GM18951 (cell line): ENCODE data around the gene LYPD6.

Experiments used
- POLR2A ChIP-seq: IDR thresholded peaks from 4 replicates; pipeline ENCODE4 v1.6.1; 2011; ENCODE audit warnings: mild to moderate bottlenecking; ENCODE audit not compliant: insufficient read length, insufficient read depth; ENCODE audit errors: extremely low read depth
- in situ Hi-C: fragments of 300-500 bp; cut with MboI; formaldehyde crosslinking; loops from one replicate; pipeline ENCODE4 v1.12.0; 2022; ENCODE audit warnings: low sequenced_read_pairs, mixed read lengths, inconsistent platforms; ENCODE audit not compliant: unreplicated experiment

LYPD6 gene

DNA sequence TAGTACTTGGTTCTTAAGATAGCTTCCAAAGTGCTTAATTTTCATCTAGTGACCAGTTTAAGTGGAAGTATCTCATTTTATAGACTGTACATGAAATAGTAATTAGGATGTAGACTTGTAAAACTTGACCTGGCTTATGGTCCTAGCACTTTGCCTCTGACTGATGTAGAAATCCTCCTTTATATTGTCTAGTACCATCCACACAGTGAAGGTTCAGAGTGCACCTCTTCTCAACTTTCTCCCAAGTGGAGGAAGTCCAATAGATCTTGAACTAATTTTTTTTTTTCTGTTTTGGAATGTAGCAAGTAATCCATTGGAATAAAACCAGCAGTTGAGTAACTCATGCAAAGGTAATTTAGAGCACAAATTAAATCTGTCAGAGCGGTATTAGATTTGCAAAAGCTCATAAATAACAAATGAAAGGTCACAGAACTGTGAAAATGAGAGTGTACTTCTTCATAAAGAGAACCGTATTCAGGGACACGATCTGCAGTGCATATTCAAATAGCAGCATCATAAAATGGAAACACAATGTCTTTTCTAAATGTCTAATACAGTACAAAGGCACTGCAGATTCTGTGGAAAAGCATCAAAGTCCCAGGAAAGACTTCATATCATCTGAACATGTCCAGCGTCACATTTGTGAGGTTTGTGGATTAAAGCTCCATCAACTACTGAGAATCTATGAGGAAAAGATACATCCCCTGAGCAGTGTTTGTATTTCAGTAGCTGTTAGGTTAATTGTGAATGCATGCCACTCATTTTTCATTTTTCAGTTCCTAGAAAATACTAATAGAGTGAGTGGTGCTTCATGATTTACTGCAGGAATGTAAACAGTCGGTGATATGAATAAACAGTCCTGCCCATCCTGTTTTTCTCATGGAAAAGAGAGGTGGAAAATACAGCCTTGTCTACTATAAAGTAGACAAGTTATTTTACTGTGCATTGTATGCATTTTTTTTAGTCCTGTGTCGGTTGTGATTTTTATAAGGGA, 100.7 kb downstream of the LYPD6 start:
- in situ Hi-C loops, result no loop called here
- TF ChIP-seq POLR2A, result no peak

- no peak for TF ChIP-seq POLR2A
- in situ Hi-C loops, result no loop called here
These were observed 108.1 kb downstream of the LYPD6 start for GRCh38 chr2:149438330-149438960.

- TF ChIP-seq POLR2A, result no peak
- in situ Hi-C loops, result no loop called here
These were observed 110.9 kb downstream of the LYPD6 start for GRCh38 chr2:149441255-149441654.

DNA sequence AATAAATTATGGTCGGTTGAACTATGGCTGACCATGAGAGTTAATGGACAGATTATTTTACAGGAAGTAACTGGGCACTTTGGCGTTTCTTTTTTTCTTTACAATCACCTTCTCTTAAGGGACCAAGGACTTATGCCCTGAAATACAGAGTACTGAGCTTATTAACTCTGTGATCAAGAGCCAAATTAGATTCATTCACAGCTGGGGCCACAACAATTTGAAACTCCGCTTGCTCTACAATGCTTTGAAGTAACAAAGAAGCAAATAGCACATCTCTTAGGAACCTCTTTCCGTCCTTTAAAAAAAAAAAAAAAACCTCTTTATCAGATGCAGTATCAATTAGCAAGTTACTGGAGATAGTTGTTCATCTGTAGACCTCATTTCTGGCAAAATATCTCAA, 112.0 kb downstream of the LYPD6 start:
- in situ Hi-C loops, result no loop called here
- no peak for TF ChIP-seq POLR2A

DNA sequence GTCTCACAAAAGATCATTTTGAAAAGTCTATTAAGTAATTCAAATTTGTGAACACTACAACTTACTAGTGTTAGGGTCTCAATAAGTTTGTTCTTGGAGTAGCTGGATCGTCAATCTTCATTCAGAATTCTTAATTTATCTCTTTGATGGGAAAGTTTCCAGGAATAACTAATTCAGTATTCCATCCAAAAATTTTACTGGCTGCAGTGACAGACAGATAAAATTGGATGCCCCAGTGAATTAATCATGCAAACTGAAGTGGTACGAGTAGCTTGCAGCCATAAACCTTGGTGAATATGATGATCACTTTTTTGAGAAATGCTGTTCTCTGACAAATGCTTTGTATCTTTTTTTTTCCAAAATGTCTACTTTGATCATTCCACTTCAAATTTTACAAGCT, 112.8 kb downstream of the LYPD6 start:
- no peak for TF ChIP-seq POLR2A
- in situ Hi-C loops, result no loop called here

DNA sequence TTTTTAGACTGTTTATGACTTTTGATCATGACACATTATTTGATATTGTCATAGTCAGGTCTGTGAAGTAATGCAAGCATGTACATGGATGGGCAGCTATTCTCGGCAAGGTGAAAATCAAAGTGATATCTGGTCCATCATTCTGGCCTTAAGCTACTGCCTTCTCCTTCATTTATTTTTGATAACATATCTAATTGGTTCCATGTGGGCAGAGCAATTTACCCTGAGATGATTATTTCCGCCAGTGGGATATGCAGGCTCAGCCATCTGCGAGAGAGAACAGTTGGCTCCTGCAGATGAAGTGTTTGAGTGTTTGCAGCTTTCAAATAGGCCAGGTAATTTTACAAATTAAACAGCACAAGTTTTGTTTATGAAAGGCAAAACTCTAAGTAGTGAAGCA, 116.4 kb downstream of the LYPD6 start:
- TF ChIP-seq POLR2A, result no peak
- in situ Hi-C loops, result no loop called here

GRCh38 chr2:149448315-149448714, 117.9 kb downstream of the LYPD6 start:
- in situ Hi-C loops, result no loop called here
- no peak for TF ChIP-seq POLR2A

DNA sequence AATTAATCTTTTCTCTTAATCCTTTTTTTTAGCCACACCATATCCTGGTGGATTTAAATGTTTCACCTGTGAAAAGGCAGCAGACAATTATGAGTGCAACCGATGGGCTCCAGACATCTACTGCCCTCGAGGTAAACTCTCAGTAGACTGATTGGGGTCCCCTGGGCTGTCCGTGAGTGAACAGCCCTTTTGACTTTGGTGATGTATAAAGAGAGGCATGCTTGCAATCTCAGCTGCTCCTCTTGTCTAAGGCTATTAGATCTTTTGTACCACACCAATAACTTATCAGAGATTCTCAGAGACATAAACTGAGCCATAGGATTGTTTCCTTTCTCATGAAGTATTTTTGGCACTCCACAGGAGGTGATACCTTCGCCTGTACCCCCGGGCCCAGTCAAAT, 118.6 kb downstream of the LYPD6 start:
- TF ChIP-seq POLR2A, result no peak
- in situ Hi-C loops, result no loop called here

DNA sequence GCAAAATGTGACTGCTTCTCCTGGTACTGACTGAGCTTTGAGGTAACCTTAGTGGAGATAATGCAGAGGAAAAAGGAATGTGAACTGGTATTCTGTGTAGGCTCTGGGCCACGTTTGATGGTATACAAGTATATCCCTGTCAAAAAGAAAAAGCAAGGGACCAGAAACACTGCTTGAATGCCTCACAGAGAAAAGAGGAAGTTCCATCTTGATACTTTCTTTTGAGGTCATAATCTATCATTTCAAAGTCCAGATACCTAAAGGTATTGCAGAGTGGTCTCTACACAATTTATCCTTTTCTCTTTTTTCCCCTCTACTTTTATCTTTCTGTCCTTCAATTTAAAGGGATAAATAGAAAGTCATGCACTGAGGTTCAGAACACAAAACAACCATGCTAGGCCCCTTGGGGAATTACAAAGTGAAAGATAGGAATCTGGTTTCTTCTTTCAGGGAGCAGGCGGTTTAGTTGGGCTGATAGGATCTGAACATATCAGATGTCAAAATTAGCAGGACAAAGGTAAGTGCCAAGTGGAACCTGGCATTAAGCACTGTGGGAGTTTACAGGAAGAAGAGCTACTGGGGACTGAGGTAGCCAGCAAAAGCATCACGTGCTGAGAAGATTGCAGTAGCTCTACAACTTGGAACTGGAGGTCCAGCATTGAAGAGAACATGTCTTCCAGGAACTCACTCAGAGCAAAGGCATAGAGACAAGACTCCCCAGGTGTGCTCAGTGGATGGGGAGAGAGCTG, 121.2 kb downstream of the LYPD6 start:
- TF ChIP-seq POLR2A, result no peak
- in situ Hi-C loops, result no loop called here

GRCh38 chr2:149456285-149456684, 125.9 kb downstream of the LYPD6 start:
- in situ Hi-C loops, result no loop called here
- TF ChIP-seq POLR2A, result no peak

DNA sequence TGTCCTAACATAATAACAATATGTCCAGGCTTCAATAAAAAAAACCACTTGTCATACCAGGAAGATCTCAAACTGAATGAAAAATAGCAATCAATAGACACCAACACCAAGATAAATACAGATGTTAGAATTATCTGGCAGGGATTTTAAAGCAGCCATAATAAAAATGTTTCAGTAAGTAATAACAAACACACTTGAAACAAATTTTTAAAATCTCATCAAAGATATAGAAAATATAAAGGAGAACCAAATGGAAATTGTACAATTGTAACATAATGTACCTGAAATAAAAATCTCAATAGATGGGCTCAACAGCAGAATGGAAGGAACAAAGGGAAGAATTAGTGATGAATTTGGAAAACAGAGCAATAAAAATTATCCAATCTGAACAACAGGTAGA, 128.1 kb downstream of the LYPD6 start:
- TF ChIP-seq POLR2A, result no peak
- in situ Hi-C loops, result no loop called here

GRCh38 chr2:149463328-149464002, 133.1 kb downstream of the LYPD6 start:
- in situ Hi-C loops, result no loop called here
- TF ChIP-seq POLR2A, result no peak

GRCh38 chr2:149464396-149464795, 134.0 kb downstream of the LYPD6 start:
- in situ Hi-C loops, result no loop called here
- TF ChIP-seq POLR2A, result no peak
